GM18517 (cell line): ENCODE data around the gene COG8.
"Not testable (repeated sequence)": the region's sequence is repeated elsewhere in the genome, so short reads cannot be mapped to it uniquely, and the experiment has no call there.

ENCODE experiments used
- ATAC-seq: cut with Tn5 transposase; IDR thresholded peaks from one replicate; pipeline ENCODE4 v1.9.1; 2021; ENCODE audit warnings: mild to moderate bottlenecking, moderate library complexity; ENCODE audit not compliant: unreplicated experiment

COG8 gene

GRCh38 chr16:69294051-69294450 is 45.3 kb downstream of the COG8 start:
- no peak for ATAC-seq

GRCh38 chr16:69293401-69293800 is 46.0 kb downstream of the COG8 start:
- ATAC-seq = no peak

- ATAC-seq = not testable (repeated sequence)
These were observed 47.7 kb downstream of the COG8 start for GRCh38 chr16:69291657-69292056.

- ATAC-seq = no peak
These were observed 52.2 kb downstream of the COG8 start for GRCh38 chr16:69286941-69287713.

GRCh38 chr16:69285240-69285639 is 54.1 kb downstream of the COG8 start:
- ATAC-seq = no peak

GRCh38 chr16:69283851-69284250 is 55.5 kb downstream of the COG8 start:
- no peak for ATAC-seq

- no peak for ATAC-seq
These were observed 62.0 kb downstream of the COG8 start for GRCh38 chr16:69277413-69277812.
